ENCODE results near the gene LIMS2.

LIMS2 gene

DNA sequence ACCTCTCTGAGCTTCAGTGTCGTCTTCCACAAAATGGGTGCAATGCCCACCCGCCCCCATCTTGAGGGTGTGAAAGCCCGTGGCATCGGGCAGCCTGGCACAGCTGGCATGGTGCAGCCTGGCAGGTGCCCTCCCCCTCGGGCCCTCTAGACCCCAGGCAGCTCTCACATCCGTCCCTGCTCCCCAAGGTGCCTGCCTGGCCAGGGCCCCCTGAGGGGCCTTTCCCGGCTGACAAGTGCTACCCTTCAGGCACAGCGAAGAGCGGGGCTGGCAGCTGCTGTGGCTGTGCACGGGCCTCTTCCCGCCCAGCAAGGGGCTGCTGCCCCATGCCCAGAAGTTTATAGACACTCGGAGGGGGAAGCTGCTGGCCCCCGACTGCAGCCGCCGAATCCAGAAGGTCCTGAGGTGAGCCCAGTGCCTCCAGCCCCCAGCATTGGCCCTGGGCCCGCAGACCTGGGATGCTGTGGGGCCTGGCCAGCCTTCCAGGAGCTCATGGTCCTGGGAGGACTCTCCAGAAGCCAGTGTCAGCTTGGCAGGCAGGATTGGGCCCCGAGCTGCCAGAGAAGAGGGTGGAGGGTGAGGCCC lies 43.2 kb downstream of the LIMS2 start:
- no peak for DNase-seq

DNA sequence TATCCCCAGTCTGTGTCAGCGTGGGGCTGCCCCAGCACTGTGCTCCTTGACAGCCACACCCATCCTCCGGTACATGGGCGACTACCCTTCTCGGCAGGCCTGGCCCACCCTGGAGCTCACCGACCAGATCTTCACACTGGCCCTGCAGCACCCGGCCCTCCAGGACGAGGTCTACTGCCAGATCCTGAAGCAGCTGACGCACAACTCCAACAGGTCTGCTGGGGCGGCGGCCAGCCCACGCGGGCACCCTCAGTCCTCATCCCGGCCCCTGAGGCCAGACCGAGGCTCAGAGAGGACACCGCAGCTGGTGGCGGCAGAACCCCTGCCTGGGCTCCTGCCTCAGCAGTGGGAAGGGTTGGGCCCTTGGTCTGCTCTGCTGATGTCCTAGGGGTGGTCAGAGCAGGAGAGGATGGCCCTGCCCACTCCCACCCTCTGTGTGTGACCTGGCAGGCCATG lies 43.8 kb downstream of the LIMS2 start:
- DNase-seq = no peak

GRCh38 chr2:127630864-127631540 lies 44.3 kb downstream of the LIMS2 start:
- no peak for DNase-seq

GRCh38 chr2:127630096-127630863 lies 45.0 kb downstream of the LIMS2 start:
- no peak for DNase-seq

DNA sequence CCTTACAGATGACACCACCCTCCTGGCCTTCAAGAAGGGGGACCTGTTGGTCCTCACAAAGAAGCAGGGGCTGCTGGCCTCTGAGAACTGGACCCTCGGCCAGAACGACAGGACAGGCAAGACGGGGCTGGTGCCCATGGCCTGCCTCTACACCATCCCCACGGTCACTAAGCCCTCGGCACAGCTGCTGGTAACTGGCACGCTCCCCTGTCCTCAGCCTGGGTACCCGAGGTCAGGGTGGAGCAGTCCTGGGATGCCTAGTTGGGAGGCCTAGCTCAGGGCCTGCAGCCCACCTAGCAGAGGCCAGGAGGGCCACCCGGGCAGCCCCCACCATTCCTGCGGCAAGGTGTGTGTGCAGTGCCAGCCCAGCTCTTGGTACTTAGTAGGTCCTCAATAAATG lies 45.7 kb downstream of the LIMS2 start:
- no peak for DNase-seq

GRCh38 chr2:127628767-127629614 lies 46.3 kb downstream of the LIMS2 start:
- no peak for DNase-seq

DNA sequence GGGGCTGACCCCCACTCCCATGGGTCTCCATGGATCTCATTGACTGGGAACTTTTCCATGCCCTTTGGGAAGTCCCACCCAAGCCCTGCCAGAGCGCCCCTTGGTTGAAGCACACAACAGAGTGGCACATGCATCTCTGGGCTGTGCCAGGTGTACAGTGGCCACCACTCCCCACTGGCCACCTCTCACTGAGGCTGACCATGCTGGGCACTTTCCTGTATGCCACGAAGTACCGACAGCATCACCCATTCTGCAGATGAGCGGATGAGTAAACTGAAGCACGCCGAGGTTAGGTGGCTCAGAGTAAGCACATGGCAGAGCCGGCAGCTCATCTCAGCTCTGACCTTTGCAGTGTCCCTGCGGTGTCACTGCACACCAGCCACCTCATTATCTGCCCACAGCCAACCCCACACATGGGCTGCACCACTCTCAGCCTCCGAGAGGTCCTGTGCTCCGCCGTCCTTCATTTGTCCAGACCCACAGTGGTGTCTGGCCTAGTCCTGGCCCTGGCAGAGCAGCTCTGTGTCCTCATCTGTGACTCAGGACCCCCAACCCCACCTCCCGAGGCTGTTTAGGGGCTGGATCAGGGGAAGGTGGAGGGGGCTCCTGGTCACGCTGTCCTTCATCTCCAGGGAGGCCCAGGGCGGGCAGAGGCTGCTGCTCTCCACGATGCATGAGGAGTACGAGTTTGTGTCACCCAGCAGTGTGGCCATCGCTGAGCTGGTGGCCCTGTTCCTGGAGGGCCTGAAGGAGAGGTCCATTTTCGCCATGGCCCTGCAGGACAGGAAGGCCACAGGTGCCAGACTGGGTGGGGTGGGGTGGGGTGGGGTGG lies 47.4 kb downstream of the LIMS2 start:
- no peak for DNase-seq

DNA sequence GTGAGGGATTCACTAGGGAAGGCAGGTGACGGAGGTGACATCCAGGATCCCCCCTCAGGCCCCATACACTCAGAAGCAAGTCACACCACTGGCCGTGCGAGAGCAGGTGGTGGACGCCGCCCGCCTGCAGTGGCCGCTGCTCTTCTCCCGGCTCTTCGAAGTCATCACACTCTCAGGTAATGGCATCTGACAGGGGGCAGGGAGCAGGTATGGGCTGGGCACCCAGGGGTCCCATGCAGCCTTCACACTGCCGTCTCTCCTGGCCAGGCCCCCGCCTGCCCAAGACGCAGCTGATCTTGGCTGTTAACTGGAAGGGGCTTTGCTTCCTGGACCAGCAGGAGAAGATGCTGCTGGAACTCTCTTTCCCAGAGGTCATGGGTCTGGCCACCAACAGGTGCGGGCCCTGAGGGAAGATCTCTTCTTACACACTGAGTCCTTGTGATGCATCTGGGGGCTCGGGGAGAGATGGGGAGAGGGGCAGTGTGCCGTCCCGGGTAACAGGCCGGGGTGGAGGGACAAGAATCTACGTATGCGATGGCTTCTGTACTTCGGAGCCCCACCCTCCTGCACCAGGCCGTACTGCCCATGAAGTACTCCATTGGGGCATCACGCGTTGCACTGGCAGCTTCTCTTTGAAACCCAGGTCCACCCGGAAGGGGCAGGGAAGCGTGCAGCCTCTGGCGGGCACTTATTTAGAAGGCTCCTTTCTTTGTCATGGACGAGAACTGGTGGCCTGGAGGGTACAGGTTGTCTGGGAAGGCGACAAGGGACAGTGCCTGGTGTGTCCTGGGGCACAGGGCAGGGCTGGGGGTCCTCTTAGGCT lies 48.2 kb downstream of the LIMS2 start:
- no peak for DNase-seq

DNA sequence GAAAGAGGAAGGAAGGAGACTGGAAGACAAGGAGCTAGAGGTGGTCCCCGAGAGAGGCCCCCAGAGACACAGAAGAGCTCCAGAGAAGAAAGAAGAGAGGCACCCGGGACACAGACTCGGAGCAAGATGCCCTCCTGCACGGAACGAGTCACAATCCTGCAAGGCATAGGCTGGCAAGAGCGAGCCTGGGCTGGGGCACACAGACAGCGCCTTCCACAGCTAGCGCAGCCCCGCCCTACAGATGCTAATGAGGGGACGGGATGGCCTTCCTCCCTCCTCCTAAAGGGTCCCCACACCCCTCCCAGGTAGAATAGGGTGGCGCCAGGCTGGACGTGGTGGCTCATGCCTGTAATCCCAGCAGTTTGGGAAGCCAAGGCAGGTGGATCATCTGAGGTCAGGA lies 49.2 kb downstream of the LIMS2 start:
- DNase-seq = no peak

GRCh38 chr2:127625572-127625951 lies 49.8 kb downstream of the LIMS2 start:
- DNase-seq = no peak

GRCh38 chr2:127624756-127625571 lies 50.4 kb downstream of the LIMS2 start:
- DNase-seq = no peak

GRCh38 chr2:127624320-127624755 lies 51.0 kb downstream of the LIMS2 start:
- no peak for DNase-seq

DNA sequence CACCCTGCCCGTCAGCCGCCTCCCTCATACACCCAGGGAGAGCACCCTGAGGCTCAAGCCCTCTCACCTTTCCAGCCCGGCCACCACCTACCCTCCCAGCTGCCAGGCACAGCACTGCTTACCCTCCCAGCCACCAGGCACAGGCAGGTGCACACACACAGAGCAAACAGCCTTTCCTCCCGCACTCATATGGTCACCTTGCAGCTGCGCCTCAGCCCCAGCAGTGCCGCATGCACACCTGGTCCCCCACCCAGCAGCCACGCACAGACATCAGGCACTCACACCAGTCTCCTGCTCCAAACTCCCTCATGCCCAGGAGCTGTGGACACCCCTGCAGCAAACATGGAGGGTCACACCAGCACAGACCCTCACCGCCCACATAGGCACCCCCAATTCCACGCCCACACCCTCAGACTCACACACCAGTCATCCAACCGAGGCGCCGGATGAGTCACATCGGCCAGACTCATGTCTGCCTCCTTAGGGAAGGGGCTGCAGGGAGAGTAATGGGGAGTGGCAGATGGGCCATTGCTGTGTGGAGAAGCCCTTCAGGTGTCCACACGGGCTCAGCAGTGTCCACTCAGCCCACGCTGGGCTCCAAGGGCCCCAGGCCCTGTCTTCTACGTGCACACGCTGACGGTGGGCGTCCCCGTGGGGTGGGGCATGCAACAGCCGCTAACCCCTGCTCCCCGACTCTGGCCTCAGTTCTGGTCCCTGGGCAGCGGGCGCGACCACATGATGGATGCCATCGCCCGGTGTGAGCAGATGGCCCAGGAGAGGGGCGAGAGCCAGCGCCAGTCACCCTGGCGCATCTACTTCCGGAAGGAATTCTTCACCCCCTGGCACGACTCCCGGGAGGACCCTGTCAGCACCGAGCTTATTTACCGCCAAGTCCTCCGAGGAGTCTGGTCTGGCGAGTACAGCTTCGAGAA lies 51.7 kb downstream of the LIMS2 start:
- DNase-seq = no peak

DNA sequence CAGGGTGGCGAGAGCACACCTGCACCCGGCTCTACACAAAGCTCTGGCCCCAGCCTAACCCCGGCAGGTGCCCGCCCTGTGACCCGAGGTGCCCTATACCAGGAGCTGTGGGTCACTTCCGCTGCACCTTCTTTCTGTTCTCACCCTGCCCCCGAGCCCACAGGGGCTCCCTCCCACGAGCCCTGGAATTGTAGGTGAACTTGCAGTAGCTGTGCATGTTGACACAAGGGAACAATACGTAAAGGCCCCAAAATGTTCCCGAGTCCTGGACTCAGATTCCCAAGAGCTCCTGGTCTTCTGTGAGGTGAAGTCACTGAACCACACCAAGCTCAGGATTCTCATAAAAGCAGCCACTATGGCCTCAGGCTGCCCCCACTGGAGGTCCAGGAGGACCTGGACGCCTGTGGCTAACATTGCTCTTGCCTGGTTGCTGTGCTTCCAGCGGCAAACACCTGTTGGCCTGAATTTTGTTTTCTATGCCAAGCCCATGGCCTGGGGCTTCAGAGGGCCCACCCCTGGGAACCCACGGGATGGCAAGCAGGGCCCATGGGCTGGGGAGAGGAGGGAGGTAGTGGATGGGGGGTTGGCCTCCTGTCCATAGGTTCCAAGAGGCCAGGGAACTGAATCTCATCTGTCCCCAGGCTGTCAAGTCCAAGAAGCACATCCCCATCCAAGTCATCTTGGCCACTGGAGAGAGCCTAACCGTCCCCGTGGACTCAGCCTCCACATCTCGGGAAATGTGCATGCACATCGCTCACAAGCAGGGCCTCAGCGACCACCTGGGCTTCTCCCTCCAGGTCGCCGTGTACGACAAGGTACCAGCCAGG lies 52.6 kb downstream of the LIMS2 start:
- no peak for DNase-seq

- no peak for DNase-seq
Observed at GRCh38 chr2:127621981-127622431, 53.3 kb downstream of the LIMS2 start.

GRCh38 chr2:127620866-127621265 lies 54.5 kb downstream of the LIMS2 start:
- no peak for DNase-seq

- DNase-seq = no peak
Observed at GRCh38 chr2:127619877-127620705, 55.2 kb downstream of the LIMS2 start.
